H9 (cell line): Measurements from ENCODE around the gene KCTD6. TPM values are rescaled to one million over a fixed set of nuclear protein-coding genes. Genes with fewer than 3 reads are reported as not detected.

ENCODE experiments used
- DNase-seq: peaks from one replicate; pipeline ENCODE4 v3.0.0-alpha.2; 2017
- H2AFZ ChIP-seq: one replicate; pipeline ENCODE4 v1.6.1; 2013; ENCODE audit warnings: mild to moderate bottlenecking, low read length, control low read depth, moderate library complexity
- H2AK5ac ChIP-seq: 2 replicates; pipeline ENCODE4 v1.6.1; 2013; ENCODE audit warnings: low read length, control low read depth, mixed read lengths; ENCODE audit not compliant: insufficient read length
- H2BK120ac ChIP-seq: one replicate; pipeline ENCODE4 v1.6.1; 2013; ENCODE audit warnings: low read depth, mild to moderate bottlenecking, low read length, control low read depth, inconsistent platforms; ENCODE audit not compliant: poor library complexity, severe bottlenecking
- H2BK12ac ChIP-seq: 2 replicates; pipeline ENCODE4 v1.6.1; 2013; ENCODE audit warnings: low read length, control low read depth, mixed read lengths, low read depth; ENCODE audit not compliant: insufficient read length
- H2BK15ac ChIP-seq: 2 replicates; pipeline ENCODE4 v1.6.1; 2013; ENCODE audit warnings: low read depth, low read length, control low read depth
- H2BK20ac ChIP-seq: one replicate; pipeline ENCODE4 v1.6.1; 2013; ENCODE audit warnings: low read depth, mild to moderate bottlenecking, low read length, control low read depth, inconsistent platforms; ENCODE audit not compliant: poor library complexity, severe bottlenecking
- H2BK5ac ChIP-seq: 2 replicates; pipeline ENCODE4 v1.6.1; 2013; ENCODE audit warnings: low read length, control low read depth, mixed read lengths; ENCODE audit not compliant: insufficient read length
- H3K14ac ChIP-seq: 2 replicates; pipeline ENCODE4 v1.6.1; 2013; ENCODE audit warnings: low read length, control low read depth; ENCODE audit not compliant: insufficient read depth
- H3K18ac ChIP-seq: 2 replicates; pipeline ENCODE4 v1.6.1; 2013; ENCODE audit warnings: low read depth, mild to moderate bottlenecking, mixed read lengths, low read length, control low read depth; ENCODE audit not compliant: insufficient read length
- H3K23ac ChIP-seq: 2 replicates; pipeline ENCODE4 v1.6.1; 2013; ENCODE audit warnings: low read length, control low read depth, mixed read lengths, low read depth; ENCODE audit not compliant: insufficient read length
- H3K23me2 ChIP-seq: 2 replicates; pipeline ENCODE4 v1.6.1; 2013; ENCODE audit warnings: low read depth, mild to moderate bottlenecking, mixed read lengths, low read length, control low read depth; ENCODE audit not compliant: insufficient read length, poor library complexity, severe bottlenecking
- H3K27ac ChIP-seq: 2 replicates; pipeline ENCODE4 v1.5.1; 2013; ENCODE audit warnings: low read length, control low read depth, mixed read lengths, low read depth; ENCODE audit not compliant: insufficient read length
- H3K27me3 ChIP-seq: 2 replicates; pipeline ENCODE4 v1.6.1; 2013; ENCODE audit warnings: low read length, control low read depth, inconsistent platforms; ENCODE audit not compliant: insufficient read depth
- H3K4ac ChIP-seq: 2 replicates; pipeline ENCODE4 v1.6.1; 2013; ENCODE audit warnings: low read depth, mild to moderate bottlenecking, control low read depth, inconsistent platforms, low read length, moderate library complexity
- H3K4me1 ChIP-seq: 2 replicates; pipeline ENCODE4 v1.6.1; 2013; ENCODE audit warnings: low read length, control low read depth, inconsistent platforms; ENCODE audit not compliant: insufficient read depth
- H3K4me2 ChIP-seq: 2 replicates; pipeline ENCODE4 v1.6.1; 2013; ENCODE audit warnings: low read length, control low read depth, mixed read lengths; ENCODE audit not compliant: insufficient read length, insufficient read depth
- H3K56ac ChIP-seq: 2 replicates; pipeline ENCODE4 v1.6.1; 2013; ENCODE audit warnings: low read depth, mild to moderate bottlenecking, mixed read lengths, low read length, control low read depth; ENCODE audit not compliant: insufficient read length
- H3K79me1 ChIP-seq: 2 replicates; pipeline ENCODE4 v1.6.1; 2013; ENCODE audit warnings: low read depth, mild to moderate bottlenecking, moderate library complexity, low read length, control low read depth, inconsistent platforms; ENCODE audit not compliant: insufficient read depth, poor library complexity, severe bottlenecking
- H3K79me2 ChIP-seq: 2 replicates; pipeline ENCODE4 v1.6.1; 2013; ENCODE audit warnings: low read length, control low read depth, inconsistent platforms; ENCODE audit not compliant: insufficient read depth
- H3K9ac ChIP-seq: 2 replicates; pipeline ENCODE4 v1.6.1; 2013; ENCODE audit warnings: low read length, control low read depth, mixed read lengths; ENCODE audit not compliant: insufficient read length; ENCODE audit errors: extremely low read depth
- H3K9me3 ChIP-seq: one replicate; pipeline ENCODE4 v1.6.1; 2013; ENCODE audit warnings: low read depth, low read length, inconsistent platforms; ENCODE audit not compliant: control insufficient read depth
- H3T11ph ChIP-seq: one replicate; pipeline ENCODE4 v1.6.1; 2013; ENCODE audit warnings: mild to moderate bottlenecking, low read length, control low read depth, inconsistent platforms
- H4K20me1 ChIP-seq: one replicate; pipeline ENCODE4 v1.6.1; 2013; ENCODE audit not compliant: control insufficient read depth, insufficient read length, insufficient read depth
- H4K5ac ChIP-seq: 2 replicates; pipeline ENCODE4 v1.6.1; 2013; ENCODE audit warnings: low read depth, mild to moderate bottlenecking, mixed read lengths, low read length, control low read depth; ENCODE audit not compliant: insufficient read length
- H4K8ac ChIP-seq: replicated peaks from 2 replicates; pipeline ENCODE4 v1.6.1; 2013; ENCODE audit warnings: low read length, control low read depth, mixed read lengths, low read depth; ENCODE audit not compliant: insufficient read length
- H4K91ac ChIP-seq: 2 replicates; pipeline ENCODE4 v1.6.1; 2013; ENCODE audit warnings: low read depth, mild to moderate bottlenecking, moderate library complexity, mixed read lengths, low read length, control low read depth; ENCODE audit not compliant: insufficient read length
- H3K27ac Mint-ChIP-seq, 3 experiments: 2 replicates in 2 of 3; 3 replicates in 1 of 3; pipeline ENCODE4 v1.8.0; 2020 to 2021; ENCODE audit warnings: mixed read lengths in 3 of 3, mild to moderate bottlenecking in 1 of 3, moderate library complexity in 1 of 3
- H3K27me3 Mint-ChIP-seq: 2 replicates; pipeline ENCODE4 v1.8.0; 2021; ENCODE audit warnings: low read depth, mild to moderate bottlenecking, moderate library complexity, mixed read lengths
- H3K36me3 Mint-ChIP-seq, 3 experiments: 2 replicates in 2 of 3; 3 replicates in 1 of 3; pipeline ENCODE4 v1.8.0; 2020 to 2021; ENCODE audit warnings: low read depth in 3 of 3, mixed read lengths in 3 of 3; ENCODE audit not compliant: insufficient read depth in 1 of 3
- H3K4me1 Mint-ChIP-seq, 2 experiments: 2 replicates each; pipeline ENCODE4 v1.8.0; 2020; ENCODE audit warnings: mixed read lengths in 2 of 2
- H3K4me3 Mint-ChIP-seq, 2 experiments: 2 replicates in 1 of 2; 3 replicates in 1 of 2; pipeline ENCODE4 v1.8.0; 2020 to 2021; ENCODE audit warnings: mild to moderate bottlenecking in 2 of 2, mixed read lengths in 2 of 2, moderate library complexity in 1 of 2
- H3K9me3 Mint-ChIP-seq, 2 experiments: 2 replicates in 1 of 2; 3 replicates in 1 of 2; pipeline ENCODE4 v1.8.0; 2020; ENCODE audit warnings: mild to moderate bottlenecking in 2 of 2, mixed read lengths in 2 of 2, moderate library complexity in 1 of 2
- WGBS: extraction: QIAGEN DNeasy Blood & Tissue Kit; methylation state at CpG from one replicate; pipeline ENCODE4 v1.1.7; 2013; ENCODE audit warnings: missing lambda C conversion rate, low lambda C conversion rate, mixed read lengths; ENCODE audit not compliant: insufficient read length; ENCODE audit errors: extremely low coverage; 5-methylcytosine and 5-hydroxymethylcytosine counted together
- total RNA-seq: library from RNA; stranded (reverse); gene quantifications from 2 replicates; pipeline ENCODE4 v1.2.1, GENCODE V29; 2021
- TF ChIP-seq, protein P1 (sequence below): fragments of 200-600 bp; sonication (generic); conservative IDR thresholded peaks from 3 replicates; pipeline ENCODE4 v1.8.0; 2021; ENCODE audit warnings: antibody characterized with exemption, mild to moderate bottlenecking

The KCTD6 gene
- total RNA-seq, 1 experiment from 2014 or later = 14.2 TPM

DNA sequence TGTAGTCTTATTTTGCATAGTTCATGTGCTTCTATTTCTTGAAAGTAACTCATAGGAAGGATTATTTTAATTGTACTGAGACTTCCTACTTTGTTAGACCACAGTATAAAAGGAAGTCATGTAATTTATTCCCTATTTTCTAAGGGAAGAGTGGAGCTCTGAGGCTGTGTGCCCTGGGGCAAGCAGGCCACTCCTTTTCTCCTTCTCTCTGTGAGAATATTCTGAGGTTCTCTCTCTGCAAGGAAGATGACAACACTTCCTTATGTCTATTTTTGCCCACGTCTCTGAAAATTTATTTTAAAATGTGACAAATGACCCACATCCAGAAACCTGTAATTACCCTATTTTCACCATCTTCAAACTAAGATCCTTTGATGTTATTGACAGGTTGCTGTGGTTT is 11.0 kb downstream of the KCTD6 start:
- no peak overlapping the region for H4K8ac ChIP-seq
- H3K4me2 ChIP-seq = no peak overlapping the region
- no peaks in the 10 kb centered on the region; the same call in 1 of the 2 replicates for H3K79me2 ChIP-seq
- no peak overlapping the region for H2BK5ac ChIP-seq
- no peaks in the 10 kb centered on the region for H3K23me2 ChIP-seq
- no peak overlapping the region for H3K18ac ChIP-seq
- H2BK120ac ChIP-seq = no peak overlapping the region
- no peak overlapping the region for H3K14ac ChIP-seq
- no peak overlapping the region for H3K56ac ChIP-seq
- H3T11ph ChIP-seq = no peak overlapping the region
- H4K20me1 ChIP-seq = no peaks in the 10 kb centered on the region
- no peak overlapping the region for H2BK20ac ChIP-seq
- no peak overlapping the region for H4K91ac ChIP-seq
- H2AK5ac ChIP-seq = no peak overlapping the region
- no peaks in the 10 kb centered on the region for H3K9me3 ChIP-seq
- no peaks in the 10 kb centered on the region for H3K4me1 ChIP-seq
- Mint-ChIP-seq H3K9me3 (no peaks in the 10 kb centered on the region), H3K4me3 (no peak overlapping the region), H3K36me3 (peaks cover 23 to 28% (median 28%) of the 10 kb centered on the region in 3 experiments), H3K4me1 (peaks cover 4 to 8% of the 10 kb centered on the region in 2 experiments), H3K27me3 (no peaks in the 10 kb centered on the region), H3K27ac (no peak overlapping the region)
- H3K4ac ChIP-seq = no peak overlapping the region
- no peaks in the 10 kb centered on the region for H3K27me3 ChIP-seq
- no peak for DNase-seq
- no CpG with 5 or more reads among the region's 1 CpG for WGBS
- no peak overlapping the region for H3K23ac ChIP-seq
- no peak overlapping the region for H2BK15ac ChIP-seq
- H2BK12ac ChIP-seq = no peak overlapping the region
- H4K5ac ChIP-seq = no peak overlapping the region
- no peaks in the 10 kb centered on the region for H3K79me1 ChIP-seq
- H2AFZ ChIP-seq = no peak overlapping the region
- H3K9ac ChIP-seq = no peak overlapping the region
- H3K27ac ChIP-seq = no peak overlapping the region
- TF ChIP-seq, protein P1, sequence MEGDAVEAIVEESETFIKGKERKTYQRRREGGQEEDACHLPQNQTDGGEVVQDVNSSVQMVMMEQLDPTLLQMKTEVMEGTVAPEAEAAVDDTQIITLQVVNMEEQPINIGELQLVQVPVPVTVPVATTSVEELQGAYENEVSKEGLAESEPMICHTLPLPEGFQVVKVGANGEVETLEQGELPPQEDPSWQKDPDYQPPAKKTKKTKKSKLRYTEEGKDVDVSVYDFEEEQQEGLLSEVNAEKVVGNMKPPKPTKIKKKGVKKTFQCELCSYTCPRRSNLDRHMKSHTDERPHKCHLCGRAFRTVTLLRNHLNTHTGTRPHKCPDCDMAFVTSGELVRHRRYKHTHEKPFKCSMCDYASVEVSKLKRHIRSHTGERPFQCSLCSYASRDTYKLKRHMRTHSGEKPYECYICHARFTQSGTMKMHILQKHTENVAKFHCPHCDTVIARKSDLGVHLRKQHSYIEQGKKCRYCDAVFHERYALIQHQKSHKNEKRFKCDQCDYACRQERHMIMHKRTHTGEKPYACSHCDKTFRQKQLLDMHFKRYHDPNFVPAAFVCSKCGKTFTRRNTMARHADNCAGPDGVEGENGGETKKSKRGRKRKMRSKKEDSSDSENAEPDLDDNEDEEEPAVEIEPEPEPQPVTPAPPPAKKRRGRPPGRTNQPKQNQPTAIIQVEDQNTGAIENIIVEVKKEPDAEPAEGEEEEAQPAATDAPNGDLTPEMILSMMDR = no peak
